ENCODE measurements around the gene PTK7.

GRCh38 chr6:43189776-43190304 is 113.7 kb downstream of the PTK7 start:
- TF ChIP-seq CTCF (IDR thresholded peaks at IDR 0.05) (no peak), POLR2AphosphoS5 (IDR thresholded peaks at IDR 0.05) (no peak), POLR2A (IDR thresholded peaks at IDR 0.05; ENCODE audit: low read depth) (no peak)
